ENCODE measurements around the gene RGL2. TPM values are rescaled to one million over a fixed set of nuclear protein-coding genes. Genes with fewer than 3 reads are reported as not detected.

RGL2 gene
- total and polyA plus RNA-seq, 2 of the 4 experiments (the other 2 are of a cell fraction) = 4.1 to 26.9 TPM

GRCh38 chr6:33317419-33317668, 18.6 kb upstream of the RGL2 start:
- Histone ChIP-seq H2BK20ac (ENCODE audit: low read depth, low read length) (no peak overlapping the region), H4K20me1 (ENCODE audit: insufficient read depth, low read length) (peaks cover 14% of the 10 kb centered on the region), H3K4me1 (ENCODE audit: control insufficient read depth, insufficient read depth, low read length) (peaks cover 37% of the 10 kb centered on the region), H2BK5ac (ENCODE audit: low read depth, low read length, poor library complexity, severe bottlenecking) (no peak overlapping the region), H3K9me1 (ENCODE audit: insufficient read depth, low read length) (peaks cover 22% of the 10 kb centered on the region), H2AK5ac (ENCODE audit: low read depth, low read length) (no peak overlapping the region), H2BK15ac (ENCODE audit: low read depth, low read length) (no peak overlapping the region), H2AFZ (replicated peaks; ENCODE audit: low read length, poor library complexity) (no peak overlapping the region), H3K27ac (ENCODE audit: insufficient read depth, low read length) (no peak overlapping the region), H3K79me1 (ENCODE audit: low read depth in 1 of 2, low read length in 2 of 2) (peaks cover 38 to 85% of the 10 kb centered on the region in 2 experiments), H3K23ac (ENCODE audit: low read depth, low read length) (no peak overlapping the region), H2BK120ac (ENCODE audit: low read depth, low read length) (no peak overlapping the region), H3K14ac (replicated peaks; ENCODE audit: low read depth, low read length) (no peak overlapping the region), H4K91ac (ENCODE audit: insufficient read depth, low read depth, low read length) (no peak overlapping the region), H4K5ac (ENCODE audit: low read depth, low read length) (no peak overlapping the region), H3K36me3 (ENCODE audit: control insufficient read depth, insufficient read depth, low read length) (peaks cover 28% of the 10 kb centered on the region), H3K18ac (ENCODE audit: low read depth, low read length) (no peak overlapping the region), H3K4me3 (ENCODE audit: insufficient read depth, low read depth, low read length) (peak overlapping the region; percentile 55), H3K56ac (ENCODE audit: extremely low read depth, insufficient read depth, low read length) (no peak overlapping the region), H3K4me2 (ENCODE audit: low read depth, low read length) (peak overlapping the region; percentile 70), H3K27me3 (ENCODE audit: control insufficient read depth, insufficient read depth, low read length) (no peaks in the 10 kb centered on the region), H3K9ac (ENCODE audit: low read depth, low read length) (no peak overlapping the region), H4K8ac (ENCODE audit: low read depth in 2 of 2, low read length in 2 of 2) (0 out of 4 replicates have a peak overlapping the region, but pooled peaks of 1 of the 2 experiments have one; percentile 19), H3K9me3 (ENCODE audit: control insufficient read depth, insufficient read depth, low read length) (no peaks in the 10 kb centered on the region), H3K4ac (ENCODE audit: low read depth, low read length) (no peak overlapping the region), H2AK9ac (replicated peaks; ENCODE audit: low read depth, low read length, poor library complexity) (no peak overlapping the region)
- POLR2A ChIA-PET (ENCODE audit: unreplicated experiment) = interaction anchor here (0.7 to 1.5 kb wide), 2 partner anchors 28 to 63 kb away, joined by 3 to 6 read pairs; partner anchors contain the start of genes PFDN6 and WDR46
- intact Hi-C loops (cut with micrococcal nuclease) (no loop called here), dilution Hi-C loops (cut with HindIII; ENCODE audit: low sequenced_read_pairs, unreplicated experiment) (no loop called here), in situ Hi-C loops (cut with MboI; ENCODE audit: low sequenced_read_pairs) (no loop called here)
- 0% methylated on average over 2 of the region's 27 CpGs; no CpG with 5 or more reads in 1 of the 2 experiments for WGBS, 2 experiments (ENCODE audit: extremely low coverage in 2 of 2, insufficient read length in 1 of 2)
- TF ChIP-seq CHD1 (IDR thresholded peaks at IDR 0.05; ENCODE audit: low read depth, low read length) (no peak), RCOR1 (IDR thresholded peaks at IDR 0.05; ENCODE audit: insufficient replicate concordance, low read length) (no peak), MAZ (IDR thresholded peaks at IDR 0.05; ENCODE audit: borderline replicate concordance, low read depth, low read length) (no peak), POLR2A (IDR thresholded peaks at IDR 0.05; ENCODE audit: low read depth, low read length) (no peak), CTCF (conservative IDR thresholded peaks at IDR 0.05; ENCODE audit: low read depth, low read length) (no peak), ELK1 (IDR thresholded peaks at IDR 0.05; ENCODE audit: borderline replicate concordance, low read depth, low read length) (no peak), MAFK (IDR thresholded peaks at IDR 0.05; ENCODE audit: low read depth, low read length) (no peak), MXI1 (IDR thresholded peaks at IDR 0.05; ENCODE audit: borderline replicate concordance, low read depth, low read length) (no peak)
- BruUV-seq (replicated peaks) = no TSS peak
- DNase-seq (no peak), ATAC-seq (ENCODE audit: low read depth) (no peak)
- CTCF ChIA-PET = interaction anchor here (0.5 kb wide), 1 partner anchor 68 kb away, joined by 3 read pairs; no protein-coding TSS in a partner anchor

All from IMR-90 (cell line).